ENCODE measurements around the gene SELENBP1. TPM values are rescaled to one million over a fixed set of nuclear protein-coding genes. Genes with fewer than 3 reads are reported as not detected.

Gene SELENBP1
- 10 to 100 TPM; 19.7 to 89.2 (median 56.3) TPM for total RNA-seq
- 10 to 100 TPM; 12.7 to 41.2 (median 26.7) TPM for polyA plus RNA-seq
- long read RNA-seq, donor 1, transcript SELENBP1-201 (12 exons, 1,752 nt) = major isoform, 40 of 53 reads
- long read RNA-seq, donor 1, partial matches to known transcripts = 5 of 53 reads
- long read RNA-seq, donor 1, other reads (novel, unspliced or antisense) = 6 of 53 reads
- long read RNA-seq, donor 2, transcript SELENBP1-201 (12 exons, 1,752 nt) = major isoform, 32 of 46 reads
- long read RNA-seq, donor 2, partial matches to known transcripts = 8 of 46 reads
- long read RNA-seq, donor 2, other reads (novel, unspliced or antisense) = 4 of 46 reads

DNA sequence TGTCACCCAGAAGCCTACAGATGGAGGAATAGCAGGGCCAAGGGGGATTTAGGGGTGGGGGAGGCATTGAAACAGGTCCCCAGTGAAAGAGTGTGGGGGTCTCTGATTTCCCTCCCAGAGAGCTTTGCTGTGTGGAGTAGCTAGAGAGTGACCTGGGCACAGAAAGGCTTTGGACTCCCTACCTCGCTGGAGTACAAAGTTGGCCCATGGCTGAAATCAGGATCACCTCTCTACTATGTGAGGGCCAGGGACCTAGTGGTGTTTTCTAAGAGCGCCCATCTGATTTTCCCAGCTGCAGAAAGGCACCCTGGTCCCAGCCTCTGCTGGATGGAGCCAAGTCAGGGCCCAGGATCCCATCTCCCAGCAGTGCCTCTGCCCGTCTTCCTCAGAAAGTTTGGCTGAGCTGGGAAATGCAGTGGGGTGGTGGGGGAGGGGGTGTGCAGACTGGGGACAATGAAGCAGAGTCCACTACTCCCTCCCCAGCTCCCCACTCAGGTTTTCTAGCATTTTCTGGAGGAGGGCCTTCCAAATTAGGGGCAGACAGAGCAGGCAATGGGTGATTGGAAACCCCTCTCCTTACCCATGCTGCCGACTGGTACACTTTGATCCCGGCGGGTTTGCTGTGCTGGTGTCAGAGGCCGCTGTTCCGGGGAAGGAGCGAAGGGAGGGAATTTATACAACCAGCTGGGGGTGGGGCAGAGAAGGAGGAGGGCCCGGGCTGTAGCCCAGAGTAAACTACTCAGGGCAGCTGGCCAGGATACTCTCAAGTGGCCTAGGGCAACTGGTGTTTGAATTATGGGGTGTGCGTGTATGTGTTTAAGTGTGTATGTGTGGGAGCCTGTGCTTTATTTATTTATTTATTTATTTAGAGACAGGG, at the start of gene SELENBP1:
SELENBP1 (minus strand) TSS at position 648 of the 877 bp plus-strand sequence; CDS start at position 584, 64 bp downstream.
- no peaks in the 10 kb centered on the region for H3K9me3 ChIP-seq
- intact Hi-C loops (cut with DNase I) = no loop called here
- peaks cover 44% of the 10 kb centered on the region for H3K4me1 ChIP-seq
- 4 to 19% (median 10%) methylated on average over 11 of the region's 11 CpGs for WGBS, 3 donors
- no peaks in the 10 kb centered on the region for H3K27me3 ChIP-seq (ENCODE audit: insufficient read depth in 3 of 3, low read length in 2 of 3)
- H3K27ac ChIP-seq = peak within 1 kb of the TSS; percentile 73
- ATAC-seq (peak; percentile 71 to 88 (median 86)), DNase-seq (peak; percentile 69 to 89)
- TF ChIP-seq CTCF (IDR thresholded peaks at IDR 0.05) = no peak
- peaks cover 0 to 17% of the 10 kb centered on the region in 2 donors for H3K36me3 ChIP-seq (ENCODE audit: insufficient read depth in 1 of 2, low read depth in 1 of 2)
- H3K4me3 ChIP-seq = peak within 1 kb of the TSS; percentile 76

GRCh38 chr1:151419819-151420218, 47.3 kb upstream of the SELENBP1 start:
- peaks cover 11 to 89% of the 10 kb centered on the region in 2 donors for H3K36me3 ChIP-seq (ENCODE audit: insufficient read depth in 1 of 2, low read depth in 1 of 2)
- WGBS, 3 donors = 75 to 97% (median 78%) methylated on average over 5 of the region's 5 CpGs

DNA sequence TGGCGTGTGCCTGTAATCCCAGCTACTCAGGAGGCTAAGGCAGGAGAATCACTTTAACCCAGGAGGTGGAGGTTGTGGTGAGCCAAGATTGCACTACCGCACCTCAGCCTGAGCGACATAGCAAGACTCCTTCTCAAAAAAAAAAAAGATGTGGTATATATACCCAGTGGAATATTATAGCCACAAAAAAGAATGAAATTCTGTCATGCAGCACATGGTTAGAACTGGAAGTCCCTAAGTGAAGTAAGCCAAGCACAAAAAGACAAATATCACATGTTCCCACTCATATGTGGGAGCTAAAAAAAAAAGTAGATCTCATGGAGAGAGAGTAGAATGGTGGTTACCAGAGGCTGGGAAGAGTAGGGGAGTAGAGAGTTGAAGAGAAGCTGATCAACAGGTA, 45.6 kb upstream of the SELENBP1 start:
- intact Hi-C loops (cut with DNase I) = no loop called here
- DNase-seq (no peak), ATAC-seq (no peak)
- H3K27ac ChIP-seq = no peak overlapping the region
- TF ChIP-seq CTCF (IDR thresholded peaks at IDR 0.05) = no peak
- no peaks in the 10 kb centered on the region for H3K9me3 ChIP-seq
- H3K4me3 ChIP-seq = no peak overlapping the region
- no peaks in the 10 kb centered on the region for H3K4me1 ChIP-seq
- H3K27me3 ChIP-seq (ENCODE audit: insufficient read depth in 3 of 3, low read length in 2 of 3) = no peaks in the 10 kb centered on the region
- WGBS, 3 donors = 96 to 97% (median 97%) methylated on average over 3 of the region's 3 CpGs
- H3K36me3 ChIP-seq (ENCODE audit: insufficient read depth in 1 of 2, low read depth in 1 of 2) = peaks cover 3 to 87% of the 10 kb centered on the region in 2 donors

More at GRCh38 chr1:151419819-151420218, 47.3 kb upstream of the SELENBP1 start:
- Histone ChIP-seq H3K9me3 (no peaks in the 10 kb centered on the region), H3K4me3 (no peak overlapping the region), H3K4me1 (no peaks in the 10 kb centered on the region), H3K27me3 (ENCODE audit: insufficient read depth in 3 of 3, low read length in 2 of 3) (no peaks in the 10 kb centered on the region), H3K27ac (no peak overlapping the region)
- intact Hi-C loops (cut with DNase I) = no loop called here
- TF ChIP-seq CTCF (IDR thresholded peaks at IDR 0.05) = no peak
- DNase-seq (no peak), ATAC-seq (no peak)

GRCh38 chr1:151416231-151416630, 43.7 kb upstream of the SELENBP1 start:
- DNase-seq = peak in 1 of 2 donors; percentile 25
- 88 to 97% (median 93%) methylated on average over 4 of the region's 4 CpGs for WGBS, 3 donors
- ATAC-seq = peak in 3 of 4 donors; percentile 57 to 77 (median 73)

More at GRCh38 chr1:151416231-151416630, 43.7 kb upstream of the SELENBP1 start:
- no peak for TF ChIP-seq CTCF (IDR thresholded peaks at IDR 0.05)
- Histone ChIP-seq H3K27ac (peak overlapping the region; percentile 32), H3K4me1 (no peaks in the 10 kb centered on the region), H3K27me3 (ENCODE audit: insufficient read depth in 3 of 3, low read length in 2 of 3) (no peaks in the 10 kb centered on the region), H3K9me3 (no peaks in the 10 kb centered on the region), H3K4me3 (no peak overlapping the region), H3K36me3 (ENCODE audit: insufficient read depth in 1 of 2, low read depth in 1 of 2) (peaks cover 8 to 87% of the 10 kb centered on the region in 2 donors)
- intact Hi-C loops (cut with DNase I) = no loop called here
